A549 (cell line): ENCODE measurements around the gene CPXM1. TPM values are rescaled to one million over a fixed set of nuclear protein-coding genes. Genes with fewer than 3 reads are reported as not detected.
"Not testable (repeated sequence)": the region's sequence is repeated elsewhere in the genome, so short reads cannot be mapped to it uniquely, and the experiment has no call there.

Experiments used
- ATAC-seq, 2 experiments: fragments of 200-7000 bp in 1 of 2; fragments of >200 bp in 1 of 2; cut with Nextera tagmentation in 1 of 2; cut with Tn5 transposase in 1 of 2; 3 replicates each; pipeline versions ENCODE4 v1.8.0 to v1.9.1; 2018 to 2020; ENCODE audit warnings: mild to moderate bottlenecking in 1 of 2, moderate library complexity in 1 of 2
- CTCF ChIA-PET: fragments of 300-600 bp; sonication (Branson Sonifier 250); formaldehyde crosslinking; extraction: SDS; loops from one replicate; lab custom pipeline; 2021; ENCODE audit warnings: antibody characterized with exemption, inconsistent platforms; lab: Yijun Ruan, JAX
- POLR2A ChIA-PET: fragments of 350-600 bp; formaldehyde crosslinking; extraction: SDS; loops from one replicate; lab custom pipeline; 2021; ENCODE audit warnings: antibody characterized with exemption, inconsistent platforms; lab: Yijun Ruan, JAX
- DNase-seq, 2 experiments: peaks; one replicate each; pipeline versions ENCODE4 v3.0.0 to v3.0.0-alpha.2; 2011 to 2016; ENCODE audit warnings: low read depth in 1 of 2, low spot score in 1 of 2
- FAIRE-seq: peaks from 2 replicates; lab custom pipeline; 2011; peaks lifted over from hg19 to GRCh38; lab: Jason Lieb, UNC
- H3K27ac ChIP-seq, 2 experiments: fragments of >200 bp; sonication (Bioruptor Twin); formaldehyde crosslinking; 3 replicates each; pipeline ENCODE4 v1.5.1; 2016 to 2017
- H3K4me1 ChIP-seq: fragments of >200 bp; sonication (Bioruptor Twin); formaldehyde crosslinking; 3 replicates; pipeline ENCODE4 v1.6.1; 2016
- H3K4me2 ChIP-seq: fragments of >200 bp; sonication (Bioruptor Twin); formaldehyde crosslinking; 3 replicates; pipeline ENCODE4 v1.6.1; 2016
- H3K4me3 ChIP-seq: fragments of >200 bp; sonication (Bioruptor Twin); formaldehyde crosslinking; 3 replicates; pipeline ENCODE4 v1.5.1; 2016
- H3K9me3 ChIP-seq: fragments of >200 bp; sonication (Bioruptor Twin); formaldehyde crosslinking; 3 replicates; pipeline ENCODE4 v1.6.1; 2016
- BHLHE40 ChIP-seq: IDR thresholded peaks from 2 replicates; pipeline ENCODE4 v1.6.1; 2012; ENCODE audit warnings: low read depth, low read length, inconsistent platforms
- CEBPB ChIP-seq, 2 experiments: fragments of >200 bp in 1 of 2; sonication (Bioruptor Twin) in 1 of 2; formaldehyde crosslinking in 1 of 2; IDR thresholded peaks; 2 replicates each; pipeline ENCODE4 v1.6.1; 2012 to 2016
- CHD2 ChIP-seq: fragments of 150-350 bp; IDR thresholded peaks from 2 replicates; pipeline ENCODE4 v1.6.1; 2014; ENCODE audit warnings: low read length; ENCODE audit not compliant: partially characterized antibody
- CHD4 ChIP-seq: fragments of 200-600 bp; sonication (generic); IDR thresholded peaks from 2 replicates; pipeline ENCODE4 v1.6.1; 2016; ENCODE audit warnings: antibody characterized with exemption, mild to moderate bottlenecking, borderline replicate concordance
- CTCF ChIP-seq: fragments of >200 bp; sonication (Bioruptor Twin); formaldehyde crosslinking; IDR thresholded peaks from 3 replicates; pipeline ENCODE4 v1.5.1; 2016
- E2F6 ChIP-seq: IDR thresholded peaks from 2 replicates; pipeline ENCODE4 v1.6.1; 2012; ENCODE audit warnings: low read depth, borderline replicate concordance
- FOSL2 ChIP-seq, 2 experiments: fragments of 450-650 bp in 1 of 2; fragments of >200 bp in 1 of 2; sonication (Bioruptor Twin) in 1 of 2; formaldehyde crosslinking; IDR thresholded peaks; 2 replicates each; pipeline versions ENCODE4 v1.5.0 to v1.6.1; 2016 to 2020; ENCODE audit warnings: mild to moderate bottlenecking in 1 of 2, moderate library complexity in 1 of 2
- FOXS1 ChIP-seq: fragments of 250-450 bp; sonication (Bioruptor Pico); IDR thresholded peaks from 2 replicates; pipeline ENCODE4 v1.5.0; 2020; ENCODE audit warnings: mild to moderate bottlenecking, moderate library complexity
- GATA3 ChIP-seq: IDR thresholded peaks from 2 replicates; pipeline ENCODE4 v1.6.1; 2012; ENCODE audit warnings: borderline replicate concordance
- HES2 ChIP-seq: fragments of >200 bp; sonication (Bioruptor Twin); formaldehyde crosslinking; IDR thresholded peaks from 2 replicates; pipeline ENCODE4 v1.6.1; 2016
- JUNB ChIP-seq: fragments of >200 bp; sonication (Bioruptor Twin); formaldehyde crosslinking; IDR thresholded peaks from 2 replicates; pipeline ENCODE4 v1.6.1; 2016
- KDM5A ChIP-seq: fragments of 200-600 bp; sonication (generic); IDR thresholded peaks from 2 replicates; pipeline ENCODE4 v1.6.1; 2016; ENCODE audit warnings: antibody characterized with exemption, mild to moderate bottlenecking
- NR3C1 ChIP-seq: fragments of >200 bp; sonication (Bioruptor Twin); formaldehyde crosslinking; IDR thresholded peaks from 3 replicates; pipeline ENCODE4 v1.6.1; 2017
- PBX3 ChIP-seq: IDR thresholded peaks from 2 replicates; pipeline ENCODE4 v1.6.1; 2012
- PHF8 ChIP-seq: fragments of 200-600 bp; sonication (generic); IDR thresholded peaks from 2 replicates; pipeline ENCODE4 v1.6.1; 2016; ENCODE audit warnings: low read depth, mild to moderate bottlenecking, antibody characterized with exemption, moderate library complexity, borderline replicate concordance
- POLR2A ChIP-seq: IDR thresholded peaks from 2 replicates; pipeline ENCODE4 v1.6.1; 2012; ENCODE audit warnings: mild to moderate bottlenecking, low read length
- RAD21 ChIP-seq, 2 experiments: fragments of >200 bp in 1 of 2; sonication (Bioruptor Twin) in 1 of 2; formaldehyde crosslinking in 1 of 2; IDR thresholded peaks in 1 of 2; conservative IDR thresholded peaks in 1 of 2; 2 replicates in 1 of 2; 3 replicates in 1 of 2; pipeline ENCODE4 v1.6.1; 2012 to 2018; ENCODE audit warnings: inconsistent platforms in 1 of 2
- RCOR1 ChIP-seq: fragments of 150-350 bp; IDR thresholded peaks from 2 replicates; pipeline ENCODE4 v1.6.1; 2014; ENCODE audit warnings: antibody characterized with exemption, low read length, low read depth
- RFX5 ChIP-seq: fragments of 450-650 bp; IDR thresholded peaks from 2 replicates; pipeline ENCODE4 v1.7.1; 2014; ENCODE audit warnings: antibody characterized with exemption, mild to moderate bottlenecking, moderate library complexity
- TP53 ChIP-seq: fragments of 250-450 bp; sonication (Bioruptor Pico); IDR thresholded peaks from 2 replicates; pipeline ENCODE4 v1.5.0; 2021; ENCODE audit warnings: mild to moderate bottlenecking, moderate library complexity
- WGBS: methylation state at CpG from one replicate; pipeline ENCODE4 v1.1.6; 2017; ENCODE audit errors: missing lambda C conversion rate; 5-methylcytosine and 5-hydroxymethylcytosine counted together
- polyA plus RNA-seq, 4 experiments: library from polyadenylated mRNA; depleted of rRNA in 3 of 4; stranded (reverse); fragments of >200 nt; fragmentation: RNase III in 1 of 4; extraction: RNeasy Plus Mini Kit Qiagen cat#74134 plus additional on column Dnase treatment in 1 of 4; gene quantifications; 2 replicates in 3 of 4; 3 replicates in 1 of 4; pipeline ENCODE4 v1.2.3, GENCODE V29; 2011 to 2017

Gene CPXM1
- polyA plus RNA-seq, 2 of the 4 experiments (the other 2 are of a cell fraction) = not detected

GRCh38 chr20:2834401-2835110 is 34.1 kb upstream of the CPXM1 start:
- WGBS = 89% methylated on average over 14 of the region's 14 CpGs
- ChIA-PET CTCF (interaction anchor here (0.9 to 2.0 kb wide), 3 partner anchors 16 to 82 kb away, joined by 3 to 8 read pairs (median 4); no protein-coding TSS in a partner anchor), POLR2A (interaction anchor here (2.1 kb wide), 1 partner anchor 13 kb away, joined by 7 read pairs; no protein-coding TSS in a partner anchor)
- DNase-seq (no peak), FAIRE-seq (no peak), ATAC-seq (no peak)
- no peak overlapping the region for H3K4me3 ChIP-seq
- H3K9me3 ChIP-seq = no peaks in the 10 kb centered on the region
- TF ChIP-seq RCOR1 (no peak), RAD21 (conservative IDR thresholded peaks at IDR 0.05 in 1 of 2, IDR thresholded peaks at IDR 0.05 in 1 of 2) (no peak), FOSL2 (IDR thresholded peaks at IDR 0.05) (no peak), FOSL2 (CRISPR knock-in tag; IDR thresholded peaks at IDR 0.05) (no peak), POLR2A (no peak), TP53 (CRISPR knock-in tag) (no peak), E2F6 (no peak), NR3C1 (no peak), PHF8 (no peak)
- H3K4me2 ChIP-seq = no peak overlapping the region
- peaks cover 11% of the 10 kb centered on the region for H3K4me1 ChIP-seq
- no peak overlapping the region for H3K27ac ChIP-seq

GRCh38 chr20:2833761-2834160 is 33.3 kb upstream of the CPXM1 start:
- no peak overlapping the region for H3K27ac ChIP-seq
- H3K4me1 ChIP-seq = peaks cover 6% of the 10 kb centered on the region; the same call in 1 of the 3 replicates
- ChIA-PET CTCF (interaction anchor here (0.9 to 2.0 kb wide), 5 partner anchors 15 to 81 kb away, joined by 3 to 8 read pairs (median 4); no protein-coding TSS in a partner anchor), POLR2A (interaction anchor here (2.1 kb wide), 1 partner anchor 12 kb away, joined by 7 read pairs; no protein-coding TSS in a partner anchor)
- no peak overlapping the region for H3K4me3 ChIP-seq
- H3K9me3 ChIP-seq = no peaks in the 10 kb centered on the region
- ATAC-seq = no peak
- TF ChIP-seq PBX3 = no peak
- TF ChIP-seq POLR2A = no peak
- TF ChIP-seq CEBPB (IDR thresholded peaks at IDR 0.05) = no peak
- no peak for TF ChIP-seq KDM5A
- TF ChIP-seq BHLHE40 = no peak
- no peak for TF ChIP-seq FOXS1
- no peak for TF ChIP-seq JUNB
- no peak for TF ChIP-seq CHD2
- no peak for TF ChIP-seq CHD4
- TF ChIP-seq CTCF = no peak
- TF ChIP-seq HES2 = no peak
- no peak for TF ChIP-seq GATA3
- no peak for TF ChIP-seq FOSL2 (IDR thresholded peaks at IDR 0.05)
- TF ChIP-seq FOSL2 (CRISPR knock-in tag; IDR thresholded peaks at IDR 0.05) = no peak
- no peak for TF ChIP-seq RFX5
- no peak for DNase-seq
- peak; percentile 81 for FAIRE-seq
- H3K4me2 ChIP-seq = no peak overlapping the region
- 87% methylated on average over 1 of the region's 1 CpG for WGBS

- H3K4me1 ChIP-seq, H3K27ac ChIP-seq, H3K9me3 ChIP-seq, H3K4me2 ChIP-seq, DNase-seq, H3K4me3 ChIP-seq, FAIRE-seq, ATAC-seq: not testable (repeated sequence)
- WGBS = 79% methylated on average over 7 of the region's 7 CpGs
- ChIA-PET CTCF (interaction anchor here (0.6 to 1.1 kb wide), 5 partner anchors 21 to 290 kb away, joined by 3 read pairs; no protein-coding TSS in a partner anchor), POLR2A (interaction anchor here (0.9 kb wide), 1 partner anchor 10 kb away, joined by 3 read pairs; the partner anchor contains the start of genes PCED1A and VPS16)
Observed at GRCh38 chr20:2831206-2831605, 30.8 kb upstream of the CPXM1 start.
